NB4 (cell line): ENCODE measurements around the gene ASTN1.

Experiments used
- DNase-seq: peaks from one replicate; pipeline ENCODE4 v3.0.0; 2010; ENCODE audit warnings: low read depth
- H3K4me3 ChIP-seq: one replicate; pipeline ENCODE4 v1.5.1; 2011; ENCODE audit warnings: mild to moderate bottlenecking, low read depth, low read length, moderate library complexity
- CTCF ChIP-seq: IDR thresholded peaks from one replicate; pipeline ENCODE4 v1.5.1; 2012; ENCODE audit warnings: low read depth, low read length
- MYC ChIP-seq: IDR thresholded peaks from 2 replicates; pipeline ENCODE4 v1.6.1; 2011; ENCODE audit warnings: low read depth, low read length
- POLR2A ChIP-seq: IDR thresholded peaks from 2 replicates; pipeline ENCODE4 v1.6.1; 2011; ENCODE audit warnings: mild to moderate bottlenecking; ENCODE audit not compliant: insufficient read length; ENCODE audit errors: extremely low read depth
- TF ChIP-seq, protein P1 (sequence below): IDR thresholded peaks from 2 replicates; pipeline ENCODE4 v1.6.1; 2011; ENCODE audit warnings: low read depth, low read length

ASTN1 gene

GRCh38 chr1:177130451-177130945, 34.0 kb downstream of the ASTN1 start:
- TF ChIP-seq, protein P1, sequence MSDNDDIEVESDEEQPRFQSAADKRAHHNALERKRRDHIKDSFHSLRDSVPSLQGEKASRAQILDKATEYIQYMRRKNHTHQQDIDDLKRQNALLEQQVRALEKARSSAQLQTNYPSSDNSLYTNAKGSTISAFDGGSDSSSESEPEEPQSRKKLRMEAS: no peak
- no peak for TF ChIP-seq MYC
- no peak for TF ChIP-seq POLR2A
- TF ChIP-seq CTCF: no peak
- H3K4me3 ChIP-seq: no peak overlapping the region
- DNase-seq: no peak

GRCh38 chr1:177128665-177129281, 35.7 kb downstream of the ASTN1 start:
- TF ChIP-seq MYC (no peak), POLR2A (no peak), CTCF (no peak)
- TF ChIP-seq, protein P1: no peak
- H3K4me3 ChIP-seq: no peak overlapping the region
- no peak for DNase-seq

- DNase-seq: no peak
- H3K4me3 ChIP-seq: no peak overlapping the region
- TF ChIP-seq, protein P1: no peak
- TF ChIP-seq CTCF: no peak
- TF ChIP-seq MYC: no peak
- TF ChIP-seq POLR2A: no peak
Observed at GRCh38 chr1:177126267-177126666, 38.2 kb downstream of the ASTN1 start.

GRCh38 chr1:177124577-177125278, 39.8 kb downstream of the ASTN1 start:
- DNase-seq: no peak
- no peak overlapping the region for H3K4me3 ChIP-seq

More at GRCh38 chr1:177124577-177125278, 39.8 kb downstream of the ASTN1 start:
- TF ChIP-seq POLR2A (no peak), MYC (no peak), CTCF (no peak)
- TF ChIP-seq, protein P1: no peak
